ENCODE data around the gene PYGM.

PYGM gene

DNA sequence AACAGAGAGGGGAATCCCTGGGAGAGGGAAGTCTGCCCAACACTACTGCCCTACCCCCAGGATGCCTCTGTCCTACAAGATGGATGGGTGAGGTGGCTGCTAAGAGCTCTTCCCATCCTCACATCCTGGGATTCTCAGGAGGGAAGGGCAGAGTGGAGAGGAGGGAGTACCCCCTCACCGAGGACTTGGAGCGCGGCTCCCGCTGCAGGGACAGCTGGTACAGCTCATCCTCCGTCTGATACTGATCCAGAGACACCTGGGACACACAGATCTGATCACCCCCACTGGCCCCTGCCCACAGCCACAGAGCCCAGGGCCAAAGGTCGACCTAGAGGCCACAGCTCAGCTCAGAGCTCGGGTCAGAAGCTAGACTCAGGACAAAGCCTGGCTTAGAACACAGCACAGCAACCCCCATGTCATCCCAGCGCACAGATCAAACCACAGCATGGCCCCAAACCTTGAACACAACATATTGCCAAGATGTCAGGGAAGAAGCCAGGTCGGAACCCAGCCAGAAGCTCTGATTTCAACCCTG lies 24.0 kb downstream of the PYGM start:
- no peak for TF ChIP-seq POLR2A (IDR thresholded peaks at IDR 0.05; ENCODE audit: low read depth, low read length)
- DNase-seq (ENCODE audit: insufficient read length, low spot score) (no peak), FAIRE-seq (no peak)

DNA sequence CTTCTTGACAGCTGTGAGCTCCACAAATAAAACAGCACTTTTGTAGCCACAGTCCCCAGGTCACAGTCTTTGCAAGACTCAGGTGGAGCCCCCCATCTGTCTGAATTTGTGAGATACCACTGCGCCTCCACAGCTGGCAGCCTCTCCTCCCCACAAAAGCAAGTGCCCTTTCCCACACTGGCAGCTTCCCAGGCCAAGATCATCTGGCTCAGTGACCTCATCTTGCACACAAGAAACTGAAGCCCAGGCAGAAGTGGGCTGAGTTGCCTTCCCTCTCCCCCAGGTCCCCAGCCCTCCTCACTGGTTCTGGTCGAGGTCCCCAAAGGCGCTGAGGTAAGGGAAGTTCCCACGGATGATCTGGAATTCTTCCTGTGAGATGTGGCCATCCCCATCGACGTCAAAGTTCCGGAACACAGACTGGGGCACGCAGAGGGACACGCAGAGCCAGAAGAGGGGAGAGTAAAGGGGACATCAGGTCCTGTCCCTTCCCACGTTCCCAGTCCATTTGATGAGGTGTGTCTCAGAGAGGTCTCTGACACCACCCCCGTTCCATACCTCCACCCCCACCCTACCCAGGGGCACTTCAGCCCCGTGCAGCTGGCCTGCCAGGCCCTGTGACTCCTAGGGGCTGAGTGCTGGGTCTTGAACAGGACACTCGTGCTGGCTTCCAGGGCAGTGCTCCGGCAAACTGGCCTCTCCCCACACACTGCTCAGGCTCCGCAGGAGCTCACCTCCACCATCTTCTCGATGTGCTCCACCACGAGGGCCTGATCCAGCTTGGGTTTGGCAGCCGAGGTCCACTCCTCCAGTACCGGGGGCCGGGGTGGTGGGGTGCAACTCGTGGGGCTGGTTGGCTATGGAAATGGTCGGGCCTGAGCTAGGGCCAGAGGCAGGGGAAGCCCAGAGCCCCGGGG lies 24.7 kb downstream of the PYGM start:
- FAIRE-seq (no peak), DNase-seq (ENCODE audit: insufficient read length, low spot score) (no peak)
- TF ChIP-seq POLR2A (IDR thresholded peaks at IDR 0.05; ENCODE audit: low read depth, low read length), result no peak

DNA sequence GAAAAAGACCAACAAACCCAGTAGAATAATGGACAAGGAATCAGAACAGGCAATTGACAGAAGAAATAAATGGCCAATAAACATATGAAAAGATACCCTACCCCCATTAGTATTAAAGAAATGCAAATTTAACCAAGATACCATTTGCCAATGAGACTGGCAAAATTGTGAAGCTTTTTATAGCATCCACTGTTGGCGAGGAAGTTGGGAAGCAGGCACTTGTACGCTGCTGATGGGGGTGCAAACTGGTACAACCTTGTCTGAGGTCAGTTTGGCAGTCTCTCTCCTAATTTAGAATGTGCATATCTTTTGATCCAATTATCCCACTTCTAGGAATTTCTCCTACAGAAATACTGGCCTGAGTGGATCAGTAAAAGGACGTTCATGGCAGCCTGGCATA lies 28.2 kb downstream of the PYGM start:
- FAIRE-seq (no peak), DNase-seq (ENCODE audit: insufficient read length, low spot score) (no peak)
- TF ChIP-seq POLR2A (IDR thresholded peaks at IDR 0.05; ENCODE audit: low read depth, low read length), result no peak

DNA sequence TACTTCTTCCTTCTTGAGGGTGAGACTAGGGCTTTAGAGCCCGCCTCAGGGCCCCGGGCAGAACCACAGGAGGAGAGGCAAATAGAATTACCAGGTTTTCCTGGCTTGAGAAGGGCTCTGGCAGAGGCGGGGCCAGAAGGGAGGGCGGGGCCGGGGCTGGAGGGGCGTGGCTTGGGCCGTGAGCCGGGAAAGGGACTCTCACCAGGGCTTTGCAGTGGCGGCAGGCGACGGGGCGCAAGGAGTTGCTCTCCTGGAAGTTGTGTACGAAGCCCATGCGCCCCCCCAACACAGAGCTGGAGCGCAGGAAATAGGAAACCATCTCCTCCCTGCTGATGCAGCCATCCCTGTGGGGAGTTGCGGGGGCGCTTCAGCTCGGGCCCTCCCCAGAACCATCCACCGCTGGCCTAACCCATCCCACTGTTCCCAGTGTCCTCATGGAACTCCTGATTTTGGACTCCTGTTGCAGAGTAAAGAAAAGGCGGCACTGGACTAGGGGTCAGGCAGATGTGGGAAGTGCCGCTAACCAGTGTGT lies 29.9 kb downstream of the PYGM start:
- no peak for TF ChIP-seq POLR2A (IDR thresholded peaks at IDR 0.05; ENCODE audit: low read depth, low read length)
- no peak for DNase-seq (ENCODE audit: insufficient read length, low spot score)
- FAIRE-seq, result no peak

DNA sequence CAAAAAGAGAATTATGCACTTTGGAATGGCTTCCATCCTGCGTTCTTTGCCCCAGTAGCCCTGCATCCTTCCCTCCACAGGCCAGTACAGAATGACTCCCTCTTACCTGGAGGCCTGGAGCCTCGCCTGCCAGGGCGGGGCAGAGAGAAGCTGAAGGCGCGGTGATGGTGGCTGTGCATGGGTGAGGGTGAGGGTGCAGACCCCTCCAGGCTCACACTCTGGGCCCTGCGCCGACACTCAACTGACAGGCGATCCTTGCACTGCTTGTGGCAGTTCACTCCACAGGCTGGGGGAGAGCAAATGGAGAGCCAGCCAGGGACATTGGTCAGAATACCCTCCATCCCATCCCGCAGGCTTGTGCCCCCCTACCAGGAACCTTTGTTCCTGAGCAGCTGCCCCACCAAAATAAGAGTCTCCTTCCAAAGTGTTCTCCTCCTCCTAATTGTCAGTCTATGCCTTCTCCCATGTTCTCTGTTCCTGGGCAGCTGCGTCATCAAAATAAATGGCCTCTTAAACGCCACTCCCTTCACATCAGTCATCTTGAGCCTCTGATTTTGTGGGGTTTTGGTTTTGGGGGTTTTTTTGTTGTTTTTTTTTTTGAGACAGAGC lies 30.9 kb downstream of the PYGM start:
- no peak for DNase-seq (ENCODE audit: insufficient read length, low spot score)
- no peak for FAIRE-seq
- no peak for TF ChIP-seq POLR2A (IDR thresholded peaks at IDR 0.05; ENCODE audit: low read depth, low read length)

DNA sequence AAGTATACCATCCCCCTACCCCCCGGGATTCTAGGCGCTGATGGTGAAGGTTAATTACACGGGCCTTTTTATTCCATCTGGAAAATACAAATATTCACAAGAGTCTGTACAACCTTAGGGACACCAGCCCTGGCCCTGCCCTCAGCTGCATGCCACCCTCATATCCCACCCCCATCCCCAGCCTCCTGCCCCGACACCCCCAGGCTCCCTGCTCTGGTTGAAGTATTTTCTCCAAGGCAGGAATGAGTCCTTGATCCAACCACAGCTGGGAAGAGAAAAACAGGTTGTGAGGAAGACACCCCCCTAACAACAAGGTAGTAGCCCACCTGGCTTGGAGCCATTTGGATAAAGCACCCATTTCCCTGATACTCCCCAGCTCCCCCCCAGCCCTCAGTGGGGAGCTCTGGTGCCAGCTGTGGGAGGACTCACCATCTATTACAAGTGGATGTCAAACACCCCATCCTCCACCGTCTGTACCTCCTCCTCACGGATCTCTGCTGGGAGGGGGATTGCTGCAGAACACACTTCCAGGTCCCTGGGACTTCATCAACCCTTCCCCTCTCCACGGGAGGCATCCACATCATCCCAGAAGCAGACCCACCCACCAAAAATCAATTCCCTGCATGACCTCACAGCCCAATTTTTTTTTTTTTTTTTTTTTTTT lies 32.8 kb downstream of the PYGM start:
- DNase-seq (ENCODE audit: insufficient read length, low spot score), result no peak
- no peak for TF ChIP-seq POLR2A (IDR thresholded peaks at IDR 0.05; ENCODE audit: low read depth, low read length)
- no peak for FAIRE-seq

DNA sequence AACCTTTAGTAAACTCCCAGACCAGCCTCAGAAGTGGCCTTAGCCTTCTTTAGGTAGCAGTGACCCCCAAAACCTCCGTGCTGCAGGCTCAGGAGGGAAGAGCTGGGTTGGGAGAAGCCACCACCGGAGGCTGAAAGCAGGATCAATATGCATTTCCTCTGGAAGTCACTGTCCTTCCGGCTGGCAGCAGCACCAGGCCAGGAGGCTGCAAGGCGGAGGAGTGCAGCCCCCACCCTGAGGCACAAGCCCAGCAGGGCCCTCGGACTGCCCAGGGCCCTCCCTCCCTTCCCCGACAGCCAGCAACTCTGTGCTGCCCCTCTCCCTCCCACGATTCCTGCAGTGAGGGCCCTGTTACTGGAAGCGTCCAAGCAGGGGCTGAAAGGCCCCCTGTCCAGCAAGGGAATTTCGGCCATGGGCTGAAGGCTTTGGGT lies 33.5 kb downstream of the PYGM start:
- no peak for TF ChIP-seq POLR2A (IDR thresholded peaks at IDR 0.05; ENCODE audit: low read depth, low read length)
- FAIRE-seq (no peak), DNase-seq (ENCODE audit: insufficient read length, low spot score) (no peak)

DNA sequence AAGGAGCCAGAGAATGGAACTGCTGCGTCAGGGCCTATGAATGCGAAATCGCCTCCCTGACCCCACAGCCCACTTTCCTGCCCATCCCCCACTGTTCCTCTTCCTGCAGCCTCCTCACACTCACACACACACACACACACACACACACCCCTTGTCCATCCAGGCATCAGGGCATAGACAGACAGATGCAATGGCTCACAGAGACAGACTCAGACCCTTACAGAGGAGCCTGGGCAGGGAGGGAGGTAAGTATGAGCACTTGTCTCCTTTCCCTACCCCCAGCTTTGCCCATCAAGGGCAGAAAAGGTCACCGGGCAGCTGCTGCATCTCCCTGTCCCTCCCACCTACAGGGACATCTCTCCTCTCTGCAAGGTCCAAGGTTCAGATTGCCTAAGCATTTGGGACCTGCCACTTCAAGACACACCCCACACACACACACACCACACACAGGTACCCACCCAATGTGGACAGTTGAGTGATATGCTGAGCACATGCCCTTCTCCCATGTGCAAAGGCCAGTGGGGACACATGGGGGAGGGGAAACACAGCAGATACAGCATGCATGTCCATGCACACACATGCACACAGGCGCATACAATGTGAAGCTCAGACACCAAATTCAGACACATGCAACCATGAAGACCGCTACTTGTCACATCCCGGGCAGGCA lies 34.8 kb downstream of the PYGM start:
- no peak for DNase-seq (ENCODE audit: insufficient read length, low spot score)
- FAIRE-seq, result no peak
- TF ChIP-seq POLR2A (IDR thresholded peaks at IDR 0.05; ENCODE audit: low read depth, low read length), result no peak

DNA sequence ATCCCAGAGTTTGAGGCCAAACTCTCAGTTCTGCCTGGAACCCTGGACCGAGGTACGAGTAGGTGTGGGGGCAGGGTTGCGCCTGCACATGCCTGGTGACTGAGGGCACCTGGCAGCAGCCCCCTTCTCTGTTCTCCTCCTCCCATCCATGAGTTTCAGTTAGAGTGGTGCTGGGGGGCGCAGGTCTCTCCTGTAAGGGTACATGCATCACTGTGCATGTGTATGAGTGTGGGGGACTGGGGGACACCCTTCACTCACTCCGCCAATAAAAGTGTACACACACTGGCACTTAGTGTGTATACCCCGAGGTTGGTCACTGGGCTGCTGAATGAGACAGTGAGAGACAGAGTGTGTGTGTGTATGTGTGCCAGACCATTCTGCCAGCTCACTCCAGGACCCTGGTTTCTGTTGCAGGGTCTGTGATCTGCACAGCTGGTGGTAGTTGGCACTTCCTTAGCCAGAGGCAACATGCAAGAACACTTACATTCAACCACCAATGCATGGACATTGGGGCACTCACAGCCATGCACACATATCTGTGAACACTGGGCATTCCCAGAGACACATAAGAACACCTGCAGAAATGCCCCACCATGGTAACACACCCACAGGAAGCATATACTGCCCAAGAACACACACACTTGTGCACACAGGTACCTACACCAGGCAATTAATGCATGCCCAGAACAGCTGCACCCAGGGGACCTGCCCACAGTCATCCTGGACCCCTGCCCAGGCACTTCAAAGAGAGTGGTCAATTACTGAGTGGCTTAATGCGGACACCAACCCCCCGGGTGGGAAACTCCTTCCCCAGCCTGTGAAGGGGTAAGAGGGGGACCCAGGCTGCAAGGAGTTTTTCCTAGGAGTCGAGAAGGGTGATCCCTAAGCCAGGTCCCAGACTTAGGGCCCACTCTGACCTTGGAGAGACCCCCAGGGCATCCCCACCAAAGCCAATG lies 35.6 kb downstream of the PYGM start:
- no peak for TF ChIP-seq POLR2A (IDR thresholded peaks at IDR 0.05; ENCODE audit: low read depth, low read length)
- FAIRE-seq (no peak), DNase-seq (ENCODE audit: insufficient read length, low spot score) (no peak)

DNA sequence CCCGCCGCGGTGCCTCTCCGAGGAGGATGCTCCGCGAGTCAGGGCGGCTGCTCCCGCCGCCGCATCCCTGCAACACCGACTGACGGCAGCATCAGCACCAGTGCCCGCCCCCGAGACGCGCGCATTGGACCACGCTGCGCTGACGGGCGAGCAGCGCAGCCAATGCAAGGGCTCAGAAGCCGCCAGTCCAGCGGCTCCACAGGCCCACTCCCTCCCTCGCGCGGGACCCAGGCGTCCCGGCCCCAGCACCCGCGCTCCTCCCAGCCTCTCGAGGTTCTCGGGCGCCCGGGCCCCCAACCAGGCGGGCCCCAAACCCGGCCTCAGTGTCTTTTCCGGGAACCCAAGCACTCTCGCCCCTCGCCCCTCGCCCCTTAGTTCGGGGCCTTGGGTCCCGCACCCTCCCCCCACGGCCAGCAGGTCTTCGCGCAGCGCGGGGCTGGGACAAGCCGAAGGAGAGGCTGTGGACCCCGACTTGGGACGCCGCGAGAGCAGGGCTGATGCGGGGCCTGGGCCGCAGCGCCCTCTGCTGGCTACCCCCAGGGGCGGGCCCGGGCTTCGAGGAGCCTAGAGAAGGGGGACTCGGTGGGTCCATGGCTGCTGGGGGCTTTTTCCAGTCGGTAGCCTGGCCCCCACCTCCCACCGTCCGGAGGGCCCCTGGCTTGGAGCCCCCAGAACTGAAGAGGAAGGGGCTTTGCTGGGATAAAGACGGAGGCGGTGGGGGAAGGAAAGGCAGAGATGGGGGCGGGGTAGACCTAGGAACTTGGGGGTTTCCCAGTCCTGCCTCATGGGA lies 36.5 kb downstream of the PYGM start, which contains the start of gene NRXN2:
Gene NRXN2, minus strand, starts transcription at position 81 of the 790 bp plus-strand sequence. CDS start 9,498 bp downstream, outside the sequence.
- TF ChIP-seq POLR2A (IDR thresholded peaks at IDR 0.05; ENCODE audit: low read depth, low read length), result no peak
- FAIRE-seq (no peak), DNase-seq (ENCODE audit: insufficient read length, low spot score) (peak; percentile 96)

DNA sequence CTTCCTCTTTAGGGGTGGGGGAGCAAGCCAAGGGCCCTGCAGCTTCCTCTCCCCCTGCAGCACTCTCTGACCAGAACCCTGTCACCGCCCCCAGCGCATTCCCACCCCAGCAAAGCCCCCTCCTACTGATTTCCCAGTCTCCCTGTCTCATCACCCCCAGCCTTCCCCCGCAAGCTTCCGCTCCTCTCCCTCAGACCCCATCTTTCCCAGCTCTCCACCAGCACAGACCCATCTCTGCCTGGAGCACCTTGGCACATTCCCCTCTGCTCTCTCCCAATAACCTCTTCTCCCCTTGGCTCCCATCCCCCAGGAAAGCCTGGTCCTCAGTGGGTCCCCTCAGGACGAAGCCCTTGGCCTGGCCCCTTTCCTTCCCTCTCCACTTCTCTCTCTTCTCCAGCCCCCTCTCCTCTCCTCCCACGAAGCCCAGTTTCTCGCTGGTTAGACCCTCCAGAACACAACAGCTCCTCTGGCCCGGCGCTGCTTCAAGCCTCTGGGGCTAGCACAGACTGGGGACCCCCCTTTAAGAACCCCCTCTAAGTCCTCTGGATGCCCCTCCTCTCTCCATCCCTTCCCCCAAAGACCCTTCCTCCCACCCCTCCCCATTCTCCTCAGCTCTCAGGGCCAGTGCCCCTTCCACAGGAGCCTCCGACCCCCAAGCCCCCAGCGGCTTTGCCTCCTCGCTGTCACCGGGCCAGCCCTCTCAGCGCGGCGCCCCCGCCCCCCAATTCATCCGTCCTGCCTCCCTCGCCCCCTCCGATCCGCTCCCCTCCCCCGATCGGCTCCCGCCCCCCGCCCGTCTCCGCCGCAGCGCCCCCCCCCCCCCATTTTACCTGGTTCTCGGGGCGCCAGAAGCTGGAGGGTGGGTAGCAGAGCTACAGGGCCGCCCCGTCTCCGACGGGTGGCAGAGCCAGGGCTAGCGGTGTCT lies 37.4 kb downstream of the PYGM start:
- FAIRE-seq, result no peak
- TF ChIP-seq POLR2A (IDR thresholded peaks at IDR 0.05; ENCODE audit: low read depth, low read length), result no peak
- no peak for DNase-seq (ENCODE audit: insufficient read length, low spot score)
